Uterus (tissue), 4 donors: ENCODE results near the gene TARS1. TPM values are rescaled to one million over a fixed set of nuclear protein-coding genes. Genes with fewer than 3 reads are reported as not detected.

Experiments
- DNase-seq, 2 donors: peaks; one replicate each; pipeline ENCODE4 v3.0.0-alpha.2; 2019 to 2020
- H3K27ac ChIP-seq, 2 donors: fragments of 200-600 bp; sonication (generic); 1 replicate in 1 of 2; 2 replicates in 1 of 2; pipeline ENCODE4 v1.5.1; 2016 to 2018
- H3K27me3 ChIP-seq, 2 donors: fragments of 200-600 bp; sonication (generic); one replicate each; pipeline ENCODE4 v1.5.1; 2018 to 2019; ENCODE audit warnings: control low read depth in 1 of 2
- H3K36me3 ChIP-seq, 2 donors: fragments of 200-600 bp; sonication (generic); one replicate each; pipeline ENCODE4 v1.5.1; 2019; ENCODE audit warnings: control low read depth in 1 of 2
- H3K4me1 ChIP-seq, 2 donors: fragments of 200-600 bp; sonication (generic); one replicate each; pipeline ENCODE4 v1.5.1; 2018 to 2019; ENCODE audit warnings: control low read depth in 1 of 2
- H3K4me3 ChIP-seq, 2 donors: fragments of 200-600 bp; sonication (generic); 1 replicate in 1 of 2; 2 replicates in 1 of 2; pipeline ENCODE4 v1.5.1; 2018 to 2019; ENCODE audit warnings: mild to moderate bottlenecking in 1 of 2
- H3K9me3 ChIP-seq, 2 donors: fragments of 200-600 bp; sonication (generic); one replicate each; pipeline ENCODE4 v1.5.1; 2019; ENCODE audit warnings: control low read depth in 1 of 2
- CTCF ChIP-seq, 4 experiments: fragments of 200-600 bp in 2 of 4; fragments of 450-650 bp in 2 of 4; sonication (generic) in 2 of 4; IDR thresholded peaks; one replicate each; pipeline ENCODE4 v1.5.1; 2016 to 2019; ENCODE audit warnings: antibody characterized with exemption in 4 of 4, mild to moderate bottlenecking in 2 of 4, moderate library complexity in 1 of 4
- POLR2A ChIP-seq, 2 donors: fragments of 450-650 bp; IDR thresholded peaks; one replicate each; pipeline ENCODE4 v1.6.1; 2016; ENCODE audit warnings: antibody characterized with exemption in 2 of 2, mild to moderate bottlenecking in 1 of 2, moderate library complexity in 1 of 2
- intact Hi-C: fragments of 100-400 bp; cut with DNase I; formaldehyde crosslinking; loops from one replicate; pipeline ENCODE4 v1.15.1; 2023; ENCODE audit warnings: low total_unique reads
- total RNA-seq, 4 donors: library from RNA; depleted of rRNA in 3 of 4; stranded (reverse); fragments of >200 nt in 3 of 4; gene quantifications; one replicate each; pipeline versions ENCODE4 v1.1.0 to v1.2.4, GENCODE V29; 2014 to 2023
- donor health status: DM: yes; HTN: yes; CAD: no.

Gene TARS1
- total RNA-seq, 4 donors from 2014 or later, result 45.0 to 218 (median 93.4) TPM

DNA sequence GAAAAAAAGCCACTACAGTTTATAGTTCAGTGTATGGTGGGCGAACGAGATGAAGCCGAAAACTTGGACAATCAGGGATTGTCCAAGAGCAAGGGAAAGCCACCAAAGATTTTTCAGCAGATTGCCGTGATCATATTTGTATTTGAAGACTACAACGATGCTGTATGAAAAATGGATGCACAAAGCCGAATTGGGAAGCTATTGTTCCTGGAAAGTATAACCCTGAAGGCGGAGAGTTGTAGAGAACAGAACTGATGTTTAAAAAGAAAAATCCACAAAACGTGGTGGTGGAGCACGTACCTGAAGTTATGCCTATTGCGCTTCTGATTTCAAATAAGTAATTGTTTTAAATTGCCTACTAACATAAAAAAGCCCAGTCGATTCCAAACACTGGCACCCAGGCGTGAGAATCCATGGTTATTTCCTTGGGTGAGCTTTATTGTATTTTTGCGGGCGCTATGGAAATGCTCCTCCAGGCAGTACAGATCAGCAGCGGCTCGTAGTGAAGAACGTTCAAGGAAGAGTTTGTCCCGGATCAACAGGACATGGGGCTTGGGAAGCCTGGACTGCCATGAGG, 772 bp upstream of the TARS1 start:
- peak overlapping the region; percentile 84 to 97 for H3K27ac ChIP-seq
- H3K9me3 ChIP-seq, result no peaks in the 10 kb centered on the region
- H3K4me1 ChIP-seq, result peaks cover 0 to 5% of the 10 kb centered on the region in 2 donors
- no peaks in the 10 kb centered on the region for H3K27me3 ChIP-seq
- DNase-seq, result no peak
- no peaks in the 10 kb centered on the region for H3K36me3 ChIP-seq
- TF ChIP-seq CTCF (IDR thresholded peaks at IDR 0.05) (no peak), POLR2A (IDR thresholded peaks at IDR 0.05) (no peak)
- intact Hi-C loops, result loop anchor here (10.0 kb wide), 1 partner anchor 495 kb away; the partner anchor contains the start of gene RXFP3
- H3K4me3 ChIP-seq, result peak overlapping the region; percentile 81 to 86

DNA sequence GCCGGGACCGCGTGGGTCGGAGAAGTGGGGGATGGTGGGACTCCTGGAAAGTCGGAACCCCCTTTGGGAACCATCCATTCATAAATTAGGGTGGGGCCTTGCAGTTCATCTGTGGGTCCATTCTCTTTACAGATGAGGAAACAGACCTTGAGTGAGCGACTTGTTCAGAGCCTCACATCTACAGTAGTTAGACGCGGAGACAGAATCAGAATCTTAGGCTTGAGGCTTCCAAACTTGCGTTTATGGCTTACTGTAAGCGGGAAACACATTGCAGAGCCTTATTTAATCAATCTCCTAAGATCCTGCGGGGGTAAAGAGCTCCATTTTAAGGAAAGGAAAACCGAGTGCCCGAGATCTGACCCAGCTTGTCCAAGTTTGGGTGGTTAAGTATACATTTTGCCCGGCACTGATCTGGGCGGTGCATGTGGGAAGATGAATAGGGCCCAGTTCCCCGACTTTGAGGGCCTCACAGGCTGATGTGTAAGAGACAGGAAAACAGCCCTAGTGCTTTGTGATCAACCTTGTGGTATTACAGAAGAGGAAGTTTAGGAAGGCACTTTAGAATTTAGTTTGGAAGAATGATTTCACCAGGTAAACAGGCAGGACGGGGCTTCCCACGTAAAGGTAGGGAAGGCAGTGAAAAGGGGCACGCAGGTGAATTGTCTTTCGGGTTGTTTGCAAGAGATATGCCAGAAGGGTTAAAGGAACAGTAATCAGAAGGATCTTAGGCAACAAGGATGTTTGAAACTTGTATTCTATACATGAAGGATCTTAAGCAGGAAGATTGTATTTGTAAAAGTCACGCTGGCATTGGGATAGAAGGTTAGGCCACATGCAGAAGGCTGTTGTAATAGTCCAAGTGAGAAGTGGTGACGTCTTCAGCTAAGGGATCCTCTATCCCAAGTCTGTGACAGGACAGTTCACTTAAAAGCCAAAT, 744 bp downstream of the TARS1 start:
- H3K4me3 ChIP-seq, result peak overlapping the region; percentile 81 to 86
- no peak for TF ChIP-seq POLR2A (IDR thresholded peaks at IDR 0.05)
- TF ChIP-seq CTCF (IDR thresholded peaks at IDR 0.05), result no peak
- no peaks in the 10 kb centered on the region for H3K9me3 ChIP-seq
- H3K36me3 ChIP-seq, result no peaks in the 10 kb centered on the region
- intact Hi-C loops, result loop anchor here (10.0 kb wide), 1 partner anchor 493 kb away; the partner anchor contains the start of gene RXFP3
- H3K27ac ChIP-seq, result peak overlapping the region; percentile 84 to 97
- peak in 1 of 2 donors; percentile 19 for DNase-seq
- peaks cover 0 to 5% of the 10 kb centered on the region in 2 donors for H3K4me1 ChIP-seq
- no peaks in the 10 kb centered on the region for H3K27me3 ChIP-seq

DNA sequence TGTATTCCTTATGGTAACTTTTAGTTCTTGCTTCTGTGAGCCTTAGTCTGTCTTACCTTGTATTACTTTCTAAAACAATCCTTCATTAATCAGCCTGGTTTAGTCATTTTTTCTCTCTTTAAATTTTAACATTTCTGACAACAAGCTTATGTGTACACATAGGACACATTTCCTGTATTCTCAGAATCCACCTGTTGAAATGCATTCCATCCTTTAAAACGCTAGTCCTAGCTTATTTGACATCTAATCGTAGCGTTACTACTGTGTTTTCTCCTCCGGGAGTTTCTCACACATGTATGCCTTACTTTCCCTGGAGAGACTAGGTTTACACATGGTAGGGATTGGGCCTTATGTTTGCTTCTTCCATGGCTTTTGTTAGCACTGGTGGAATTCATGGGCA, 3.8 kb downstream of the TARS1 start:
- Histone ChIP-seq H3K27ac (no peak overlapping the region), H3K36me3 (no peaks in the 10 kb centered on the region), H3K27me3 (no peaks in the 10 kb centered on the region), H3K9me3 (no peaks in the 10 kb centered on the region), H3K4me1 (peaks cover 0 to 2% of the 10 kb centered on the region in 2 donors), H3K4me3 (no peak overlapping the region)
- DNase-seq, result no peak
- intact Hi-C loops, result loop anchor here (10.0 kb wide), 1 partner anchor 490 kb away; the partner anchor contains the start of gene RXFP3
- TF ChIP-seq CTCF (IDR thresholded peaks at IDR 0.05) (no peak), POLR2A (IDR thresholded peaks at IDR 0.05) (no peak)

- H3K4me3 ChIP-seq, result no peak overlapping the region
- TF ChIP-seq CTCF (IDR thresholded peaks at IDR 0.05) (no peak), POLR2A (IDR thresholded peaks at IDR 0.05) (no peak)
- H3K27me3 ChIP-seq, result no peaks in the 10 kb centered on the region
- DNase-seq, result no peak
- no peaks in the 10 kb centered on the region for H3K4me1 ChIP-seq
- intact Hi-C loops, result loop anchor here (10.0 kb wide), 1 partner anchor 489 kb away; the partner anchor contains the start of gene RXFP3
- H3K36me3 ChIP-seq, result no peaks in the 10 kb centered on the region
- no peaks in the 10 kb centered on the region for H3K9me3 ChIP-seq
- H3K27ac ChIP-seq, result no peak overlapping the region
Observed at GRCh38 chr5:33445798-33446197, 5.0 kb downstream of the TARS1 start.

DNA sequence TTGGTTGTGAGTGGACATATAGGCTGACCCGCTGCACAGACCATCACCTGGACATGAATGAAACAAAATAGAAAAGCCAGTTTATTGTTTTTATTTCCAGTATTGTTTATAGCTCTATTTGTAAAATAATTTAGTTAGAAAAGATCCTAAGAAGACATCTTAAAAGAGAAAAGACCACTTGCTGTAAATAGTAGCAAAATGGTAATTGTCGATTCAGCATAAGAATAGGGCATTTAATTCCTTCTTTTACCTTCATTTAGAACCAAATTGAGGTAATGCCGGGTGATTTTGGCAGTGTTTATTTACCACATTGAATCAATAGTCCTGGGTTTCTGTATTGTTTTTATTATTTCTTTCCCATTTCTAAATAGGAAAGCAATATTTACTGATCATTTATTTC, 7.4 kb downstream of the TARS1 start:
- Histone ChIP-seq H3K9me3 (no peaks in the 10 kb centered on the region), H3K27ac (no peak overlapping the region), H3K36me3 (no peaks in the 10 kb centered on the region), H3K4me1 (no peaks in the 10 kb centered on the region), H3K4me3 (no peak overlapping the region), H3K27me3 (no peaks in the 10 kb centered on the region)
- TF ChIP-seq POLR2A (IDR thresholded peaks at IDR 0.05) (no peak), CTCF (IDR thresholded peaks at IDR 0.05) (no peak)
- intact Hi-C loops, result loop anchor here (10.0 kb wide), 1 partner anchor 487 kb away; the partner anchor contains the start of gene RXFP3
- no peak for DNase-seq
